Adrenal gland (tissue), 12 donors: Measurements from ENCODE around the gene PLD1. TPM values are rescaled to one million over a fixed set of nuclear protein-coding genes. Genes with fewer than 3 reads are reported as not detected.

Source experiments
- DNase-seq, 7 donors: peaks; one replicate each; pipeline ENCODE4 v3.0.0-alpha.2; 2019 to 2020
- H3K27ac ChIP-seq, 5 donors: fragments of 200-600 bp; sonication (generic) in 4 of 5; 1 replicate in 3 of 5; 2 replicates in 2 of 5; pipeline versions ENCODE4 v1.5.1 to v1.8.0; 2016 to 2020; ENCODE audit warnings: mild to moderate bottlenecking in 1 of 5
- H3K27me3 ChIP-seq: fragments of 200-600 bp; 2 replicates; pipeline ENCODE4 v1.8.0; 2021
- H3K36me3 ChIP-seq, 2 donors: fragments of 200-600 bp; replicated peaks in 1 of 2; 1 replicate in 1 of 2; 2 replicates in 1 of 2; pipeline versions ENCODE4 v1.5.1 to v1.8.0; 2018 to 2022
- H3K4me1 ChIP-seq, 2 donors: fragments of 200-600 bp; replicated peaks in 1 of 2; 1 replicate in 1 of 2; 2 replicates in 1 of 2; pipeline versions ENCODE4 v1.5.1 to v1.8.0; 2018 to 2021
- H3K4me3 ChIP-seq, 4 donors: fragments of 200-600 bp; sonication (generic) in 3 of 4; one replicate each; pipeline ENCODE4 v1.5.1; 2016 to 2018
- H3K9me3 ChIP-seq, 3 donors: fragments of 200-600 bp; sonication (generic) in 1 of 3; replicated peaks in 1 of 3; 1 replicate in 2 of 3; 2 replicates in 1 of 3; pipeline versions ENCODE4 v1.5.1 to v1.8.0; 2016 to 2021
- POLR2A ChIP-seq, 2 donors: fragments of 450-650 bp; IDR thresholded peaks; one replicate each; pipeline ENCODE4 v1.6.1; 2017; ENCODE audit warnings: antibody characterized with exemption in 2 of 2, mild to moderate bottlenecking in 2 of 2, moderate library complexity in 1 of 2
- WGBS, 4 donors: extraction: QIAGEN DNeasy Blood & Tissue Kit in 2 of 4; methylation state at CpG; one replicate each; pipeline versions ENCODE4 v1.1.5 to v1.1.7; 2013 to 2017; 5-methylcytosine and 5-hydroxymethylcytosine counted together
- intact Hi-C, 2 donors: fragments of 100-400 bp; cut with DNase I; formaldehyde crosslinking; loops; one replicate each; pipeline versions ENCODE4 v1.14.1 to v1.15.0; 2022 to 2023
- polyA plus RNA-seq, 3 donors: library from polyadenylated mRNA; stranded (reverse); fragments of 200-250 nt in 2 of 3; fragments of 350-450 nt in 1 of 3; fragmentation: Illumina TruSeq in 1 of 3; extraction: RNeasy Lipid Tissue Mini Kit (QIAGEN cat#74804) in 1 of 3; gene quantifications; one replicate each; pipeline ENCODE4 v1.2.3, GENCODE V29; 2013 to 2014
- total RNA-seq, 9 donors: library from RNA; depleted of rRNA in 4 of 9; stranded (reverse); fragments of >200 nt in 4 of 9; fragments of 120-200 nt in 1 of 9; fragmentation: NEBNext Ultra II Directional in 1 of 9; extraction: Animal tissue kit (Norgen Biotek cat#: 25700) in 1 of 9; gene quantifications; one replicate each; pipeline versions ENCODE4 v1.1.0 to v1.2.4, GENCODE V29; 2013 to 2023
- TF ChIP-seq, protein P1 (sequence below), 6 experiments: fragments of 450-650 bp in 4 of 6; fragments of 200-600 bp in 2 of 6; sonication (generic) in 1 of 6; IDR thresholded peaks; 1 replicate in 5 of 6; 2 replicates in 1 of 6; pipeline versions ENCODE4 v1.5.1 to v1.8.0; 2016 to 2021; ENCODE audit warnings: antibody characterized with exemption in 6 of 6, mild to moderate bottlenecking in 2 of 6, moderate library complexity in 1 of 6
- donor health status: healthy with polysubstance abuse.
- donor health status: Bipolar disorder and iron deficiency.
- donor health status: DM: yes; HTN: yes; CAD: no.
- donor health status: DM: no; HTN: no; CAD: no.
- donor health status: DM: no; HTN: no; CAD: no.
- donor health status: DM: yes; HTN: yes; CAD: no.

PLD1 gene
- total and polyA plus RNA-seq, 12 donors: 25.7 to 178 (median 94.5) TPM

GRCh38 chr3:171824824-171825221 is 14.5 kb upstream of the PLD1 start:
- TF ChIP-seq, protein P1, sequence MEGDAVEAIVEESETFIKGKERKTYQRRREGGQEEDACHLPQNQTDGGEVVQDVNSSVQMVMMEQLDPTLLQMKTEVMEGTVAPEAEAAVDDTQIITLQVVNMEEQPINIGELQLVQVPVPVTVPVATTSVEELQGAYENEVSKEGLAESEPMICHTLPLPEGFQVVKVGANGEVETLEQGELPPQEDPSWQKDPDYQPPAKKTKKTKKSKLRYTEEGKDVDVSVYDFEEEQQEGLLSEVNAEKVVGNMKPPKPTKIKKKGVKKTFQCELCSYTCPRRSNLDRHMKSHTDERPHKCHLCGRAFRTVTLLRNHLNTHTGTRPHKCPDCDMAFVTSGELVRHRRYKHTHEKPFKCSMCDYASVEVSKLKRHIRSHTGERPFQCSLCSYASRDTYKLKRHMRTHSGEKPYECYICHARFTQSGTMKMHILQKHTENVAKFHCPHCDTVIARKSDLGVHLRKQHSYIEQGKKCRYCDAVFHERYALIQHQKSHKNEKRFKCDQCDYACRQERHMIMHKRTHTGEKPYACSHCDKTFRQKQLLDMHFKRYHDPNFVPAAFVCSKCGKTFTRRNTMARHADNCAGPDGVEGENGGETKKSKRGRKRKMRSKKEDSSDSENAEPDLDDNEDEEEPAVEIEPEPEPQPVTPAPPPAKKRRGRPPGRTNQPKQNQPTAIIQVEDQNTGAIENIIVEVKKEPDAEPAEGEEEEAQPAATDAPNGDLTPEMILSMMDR (IDR thresholded peaks at IDR 0.05): no peak
- TF ChIP-seq POLR2A (IDR thresholded peaks at IDR 0.05): no peak
- no peaks in the 10 kb centered on the region for H3K27me3 ChIP-seq
- no peak for DNase-seq
- H3K36me3 ChIP-seq: no peaks in the 10 kb centered on the region
- intact Hi-C loops: no loop called here
- no peaks in the 10 kb centered on the region for H3K9me3 ChIP-seq
- H3K27ac ChIP-seq: peak overlapping the region in 2 of 5 donors; percentile 9 to 58
- H3K4me3 ChIP-seq: no peak overlapping the region
- peaks cover 11 to 13% of the 10 kb centered on the region in 2 donors for H3K4me1 ChIP-seq
- 87 to 93% (median 91%) methylated on average over 7 of the region's 7 CpGs for WGBS, 4 donors

DNA sequence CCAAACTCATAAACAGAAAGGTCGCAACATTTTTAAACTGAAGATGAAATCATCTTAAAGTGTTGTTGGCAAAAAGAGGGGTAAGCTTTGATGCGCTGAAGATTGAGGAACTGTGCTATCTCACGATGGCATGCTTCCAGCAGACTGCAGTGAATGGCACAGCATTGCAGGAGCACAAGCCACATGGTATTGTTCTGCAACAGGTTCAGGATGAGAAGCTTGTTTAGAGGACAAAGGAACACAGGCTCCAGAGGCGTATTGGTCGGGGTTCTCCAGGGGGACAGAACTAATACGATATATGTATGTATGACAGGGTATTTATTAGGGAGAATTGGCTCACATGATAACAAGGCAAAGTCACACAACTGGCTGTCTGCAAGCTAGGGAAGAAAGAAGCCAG is 13.8 kb upstream of the PLD1 start:
- intact Hi-C loops: no loop called here
- DNase-seq: peak in 1 of 7 donors; percentile 57
- H3K4me1 ChIP-seq: peaks cover 4 to 5% of the 10 kb centered on the region in 2 donors
- H3K4me3 ChIP-seq: no peak overlapping the region
- H3K27me3 ChIP-seq: no peaks in the 10 kb centered on the region
- no peak overlapping the region for H3K27ac ChIP-seq
- TF ChIP-seq, protein P1 (IDR thresholded peaks at IDR 0.05): no peak
- TF ChIP-seq POLR2A (IDR thresholded peaks at IDR 0.05): no peak
- H3K9me3 ChIP-seq: no peaks in the 10 kb centered on the region
- WGBS, 4 donors: 81 to 85% (median 82%) methylated on average over 6 of the region's 6 CpGs
- no peaks in the 10 kb centered on the region for H3K36me3 ChIP-seq

DNA sequence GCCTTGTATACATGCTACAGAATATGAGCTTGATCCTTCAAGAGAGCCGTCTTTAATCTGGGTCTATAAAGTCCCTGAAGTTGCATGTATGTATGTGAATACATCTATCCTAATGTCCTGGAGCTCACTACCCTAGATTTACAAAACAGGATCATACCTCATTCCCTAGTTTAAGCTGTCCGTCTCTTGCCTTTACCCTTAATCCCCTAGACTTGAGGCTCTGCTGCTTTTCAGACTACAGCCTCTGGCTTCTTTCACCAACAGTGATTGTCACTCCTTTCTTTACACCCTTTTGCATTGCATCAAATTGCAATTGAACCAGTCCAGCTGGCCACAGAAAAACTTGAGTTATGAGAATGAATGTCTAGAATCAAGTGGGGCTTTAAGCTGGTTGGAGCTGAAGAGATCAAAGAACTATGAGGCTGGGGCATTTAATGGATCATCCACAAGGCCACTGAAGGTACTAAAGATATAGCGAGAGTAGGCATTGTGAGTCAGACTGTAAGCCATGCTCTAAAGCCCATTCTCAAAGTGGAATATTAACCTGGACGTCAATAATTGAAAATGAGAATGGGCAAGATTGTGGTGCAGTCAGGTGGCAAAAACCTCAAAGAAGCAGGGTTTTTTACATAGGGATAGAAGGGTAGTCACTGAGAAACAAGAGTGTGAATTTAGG is 12.3 kb upstream of the PLD1 start:
- Histone ChIP-seq H3K27ac (no peak overlapping the region), H3K27me3 (no peaks in the 10 kb centered on the region), H3K36me3 (no peaks in the 10 kb centered on the region), H3K4me3 (no peak overlapping the region), H3K9me3 (no peaks in the 10 kb centered on the region), H3K4me1 (no peaks in the 10 kb centered on the region)
- 65 to 85% (median 71%) methylated on average over 4 of the region's 4 CpGs for WGBS, 4 donors
- no peak for TF ChIP-seq POLR2A (IDR thresholded peaks at IDR 0.05)
- intact Hi-C loops: no loop called here
- no peak for DNase-seq

DNA sequence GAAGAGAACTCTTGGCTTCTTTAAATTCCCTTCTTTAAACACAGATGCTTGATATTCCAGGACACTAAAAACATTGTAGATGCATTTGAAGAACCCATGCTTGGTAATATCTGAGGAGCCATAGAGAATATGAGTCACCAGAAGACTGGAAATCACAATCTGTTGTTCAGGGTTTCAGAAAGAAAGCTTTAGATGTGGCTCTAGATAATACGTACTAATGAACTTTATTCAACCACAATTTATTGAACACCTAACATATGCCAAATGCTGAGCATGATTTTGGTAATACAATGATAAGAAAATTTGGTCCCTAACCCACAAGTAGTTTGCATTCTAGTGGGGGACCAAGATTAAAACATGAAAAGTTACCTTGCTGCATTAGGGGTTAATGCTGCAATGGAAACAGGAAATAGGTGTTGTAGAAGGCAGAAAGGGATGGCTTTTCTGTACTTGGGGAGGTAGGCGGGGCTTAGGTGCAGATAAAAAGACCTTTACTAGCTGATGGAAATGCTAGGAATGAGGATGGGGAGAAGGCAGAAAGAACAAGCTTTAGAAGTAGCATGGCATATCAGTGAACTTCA is 11.6 kb upstream of the PLD1 start:
- H3K9me3 ChIP-seq: no peaks in the 10 kb centered on the region
- H3K4me3 ChIP-seq: no peak overlapping the region
- no peaks in the 10 kb centered on the region for H3K4me1 ChIP-seq
- no peaks in the 10 kb centered on the region for H3K36me3 ChIP-seq
- no peak overlapping the region for H3K27ac ChIP-seq
- intact Hi-C loops: no loop called here
- no peak for DNase-seq
- 44 to 84% (median 63%) methylated on average over 2 of the region's 2 CpGs for WGBS, 4 donors
- H3K27me3 ChIP-seq: no peaks in the 10 kb centered on the region
- TF ChIP-seq, protein P1 (IDR thresholded peaks at IDR 0.05): no peak
- TF ChIP-seq POLR2A (IDR thresholded peaks at IDR 0.05): no peak

GRCh38 chr3:171821044-171821443 is 10.8 kb upstream of the PLD1 start:
- Histone ChIP-seq H3K27ac (no peak overlapping the region), H3K4me3 (no peak overlapping the region), H3K27me3 (no peaks in the 10 kb centered on the region), H3K36me3 (no peaks in the 10 kb centered on the region), H3K9me3 (no peaks in the 10 kb centered on the region), H3K4me1 (no peaks in the 10 kb centered on the region)
- WGBS, 4 donors: 90 to 94% (median 92%) methylated on average over 3 of the region's 3 CpGs
- no peak for DNase-seq
- no peak for TF ChIP-seq POLR2A (IDR thresholded peaks at IDR 0.05)
- TF ChIP-seq, protein P1 (IDR thresholded peaks at IDR 0.05): no peak
- intact Hi-C loops: no loop called here
